Right cardiac atrium (tissue), 5 donors: ENCODE data around the gene GYS2. TPM values are rescaled to one million over a fixed set of nuclear protein-coding genes. Genes with fewer than 3 reads are reported as not detected.

Experiments
- ATAC-seq, 2 donors: fragments of 200-7000 bp; cut with Tn5 transposase; one replicate each; pipeline versions ENCODE4 v1.8.0 to v1.9.1; 2020; ENCODE audit warnings: moderate library complexity in 2 of 2, mild to moderate bottlenecking in 1 of 2
- DNase-seq, 3 donors: peaks; one replicate each; pipeline ENCODE4 v3.0.0-alpha.2; 2020
- H3K27ac ChIP-seq: one replicate; pipeline ENCODE4 v1.5.1; 2013; ENCODE audit warnings: mild to moderate bottlenecking, low read length, control low read depth, moderate library complexity
- H3K27me3 ChIP-seq: one replicate; pipeline ENCODE4 v1.6.1; 2013; ENCODE audit not compliant: control insufficient read depth, insufficient read depth
- H3K4me1 ChIP-seq: one replicate; pipeline ENCODE4 v1.6.1; 2013; ENCODE audit warnings: low read length; ENCODE audit not compliant: control insufficient read depth, insufficient read depth
- H3K4me3 ChIP-seq: one replicate; pipeline ENCODE4 v1.5.1; 2013; ENCODE audit warnings: low read length, control low read depth
- H3K9me3 ChIP-seq: one replicate; pipeline ENCODE4 v1.6.1; 2013; ENCODE audit warnings: low read length; ENCODE audit not compliant: control insufficient read depth
- WGBS: extraction: QIAGEN DNeasy Blood & Tissue Kit; methylation state at CpG from one replicate; pipeline ENCODE4 v1.1.7; 2013; 5-methylcytosine and 5-hydroxymethylcytosine counted together
- intact Hi-C, 4 donors: fragments of 100-400 bp; cut with DNase I; formaldehyde crosslinking; loops; one replicate each; pipeline versions ENCODE4 v1.11.0 to v1.14.0; 2022 to 2023
- polyA plus RNA-seq: library from polyadenylated mRNA; stranded (reverse); fragments of 200-250 nt; gene quantifications from one replicate; pipeline ENCODE4 v1.2.3, GENCODE V29; 2013
- total RNA-seq, 4 donors: library from RNA; stranded (reverse); fragmentation: NEBNext Ultra II Directional; extraction: Animal tissue kit (Norgen Biotek cat#: 25700); gene quantifications; one replicate each; pipeline ENCODE4 v1.2.1, GENCODE V29; 2021
- donor health status: healthy with polysubstance abuse.
- donor health status: DM: no; HTN: yes; CAD: no.
- donor health status: DM: no; HTN: no; CAD: no.
- donor health status: DM: no; HTN: yes; CAD: no; lungs with severe emphysema.
- donor health status: DM: yes; HTN: yes; CAD: no.

GYS2 gene
- total and polyA plus RNA-seq, 5 donors: 0.12 to 0.16 TPM; not detected in 3

DNA sequence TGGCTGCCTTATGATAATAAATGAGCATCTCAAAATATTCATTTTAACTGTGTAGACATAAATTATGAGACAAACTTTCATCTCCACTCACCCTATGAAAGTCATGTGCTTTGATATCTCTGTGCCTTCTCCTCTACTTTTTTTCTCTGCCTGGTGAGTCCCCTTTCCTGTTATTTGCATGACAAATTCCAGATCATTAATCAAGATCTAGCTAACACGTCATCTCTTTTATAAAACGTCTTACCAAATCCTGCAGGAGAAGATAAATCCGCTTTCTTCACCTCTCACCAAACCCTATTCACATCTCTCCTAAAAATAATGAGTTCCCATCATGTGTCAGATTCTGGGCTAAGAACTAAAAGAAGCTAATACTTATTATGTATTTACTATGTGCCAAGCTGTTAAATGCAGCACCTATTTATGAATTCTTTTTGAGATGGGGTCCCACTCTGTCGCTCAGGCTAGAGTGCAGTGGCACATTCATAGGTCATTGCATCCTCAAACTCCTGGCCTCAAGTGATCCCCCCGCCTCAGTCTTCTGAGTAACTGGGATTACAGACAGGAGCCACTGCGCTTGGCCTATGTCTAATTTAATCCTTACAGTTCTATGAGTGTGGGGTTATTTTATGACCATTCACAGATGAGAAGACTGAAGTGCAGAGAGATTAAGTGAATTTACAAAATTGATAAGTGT is 51.9 kb downstream of the GYS2 start:
- no peaks in the 10 kb centered on the region for H3K4me1 ChIP-seq
- ATAC-seq (no peak), DNase-seq (no peak)
- 67% methylated on average over 6 of the region's 6 CpGs for WGBS
- H3K27me3 ChIP-seq: no peaks in the 10 kb centered on the region
- H3K4me3 ChIP-seq: no peak overlapping the region
- no peak overlapping the region for H3K27ac ChIP-seq
- intact Hi-C loops: no loop called here
- H3K9me3 ChIP-seq: no peaks in the 10 kb centered on the region

DNA sequence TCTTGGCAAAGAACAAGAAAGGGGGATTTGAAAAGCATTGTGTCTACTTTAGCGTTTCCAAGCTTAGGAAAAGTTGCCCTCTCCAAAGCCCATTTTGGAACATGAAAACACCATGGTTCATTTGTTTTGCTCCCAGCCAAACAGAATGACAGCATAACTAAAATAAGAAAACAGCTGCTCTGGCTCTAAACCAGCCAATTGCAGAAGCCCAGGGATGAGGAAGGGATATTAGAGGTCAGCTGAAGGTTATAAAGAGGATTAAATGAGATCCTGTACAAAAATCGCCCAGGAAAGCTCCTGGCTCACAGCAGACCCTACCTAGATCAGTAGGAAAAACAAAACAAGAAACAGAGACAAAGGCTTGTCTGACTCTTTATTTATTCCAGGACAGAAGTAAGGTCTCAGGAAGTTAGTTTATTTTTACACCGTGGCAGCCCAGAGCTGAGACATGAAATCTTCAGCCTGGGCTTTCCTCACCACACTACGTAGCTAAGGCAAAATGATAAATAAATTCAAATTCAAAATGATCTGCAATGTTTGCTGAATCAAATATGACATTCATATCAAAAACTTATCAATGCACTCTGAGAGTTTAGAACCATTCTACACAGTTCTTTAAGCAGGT is 52.7 kb downstream of the GYS2 start:
- no peak overlapping the region for H3K4me3 ChIP-seq
- peak in 2 of 3 donors; percentile 26 to 30 for DNase-seq
- ATAC-seq: peak; percentile 52 to 69
- no peaks in the 10 kb centered on the region for H3K4me1 ChIP-seq
- intact Hi-C loops: no loop called here
- WGBS: 16% methylated on average over 4 of the region's 4 CpGs
- H3K27me3 ChIP-seq: no peaks in the 10 kb centered on the region
- no peaks in the 10 kb centered on the region for H3K9me3 ChIP-seq
- H3K27ac ChIP-seq: peak overlapping the region; percentile 52

DNA sequence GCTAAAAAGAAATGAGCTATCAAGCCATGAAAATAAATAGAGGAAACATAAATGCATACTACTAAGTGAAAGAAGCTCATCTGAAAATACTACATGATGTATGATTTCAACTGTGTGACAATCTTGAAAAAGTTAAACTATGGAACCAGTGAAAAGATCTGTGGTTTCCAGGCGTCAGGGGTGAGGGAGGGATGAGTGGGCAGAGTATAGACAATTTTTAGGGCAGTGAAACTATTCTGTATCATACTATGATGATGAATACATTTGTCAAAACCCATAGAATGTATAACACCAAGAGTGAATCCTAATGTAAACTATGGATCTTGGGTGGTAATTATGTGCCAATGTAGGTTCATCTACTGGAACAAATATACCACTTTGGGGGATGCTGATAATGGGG is 57.2 kb downstream of the GYS2 start:
- Histone ChIP-seq H3K9me3 (no peaks in the 10 kb centered on the region), H3K4me1 (no peaks in the 10 kb centered on the region), H3K27me3 (no peaks in the 10 kb centered on the region), H3K27ac (no peak overlapping the region), H3K4me3 (no peak overlapping the region)
- DNase-seq: no peak
- WGBS: 80% methylated on average over 1 of the region's 1 CpG
- no peak for ATAC-seq
- intact Hi-C loops: no loop called here

DNA sequence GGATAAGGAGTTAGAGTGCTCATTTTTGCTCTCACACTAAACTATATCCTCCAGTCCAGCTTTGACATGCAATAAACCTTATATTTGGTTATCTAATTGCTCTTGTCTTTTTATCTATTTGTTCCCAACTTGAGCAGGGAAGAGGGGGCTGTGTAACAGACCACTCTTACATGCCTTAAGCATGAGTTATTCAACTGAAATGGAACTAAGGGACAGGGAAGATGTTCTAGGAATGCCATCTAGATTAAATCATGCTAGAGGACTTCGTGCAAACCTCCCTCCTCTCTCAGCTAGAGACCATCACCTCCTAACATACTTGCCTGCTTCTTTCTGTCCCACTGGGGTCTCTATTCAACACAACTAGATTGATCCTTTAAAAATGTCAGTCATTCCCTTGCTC is 57.9 kb downstream of the GYS2 start:
- no peak overlapping the region for H3K27ac ChIP-seq
- H3K4me3 ChIP-seq: no peak overlapping the region
- DNase-seq (no peak), ATAC-seq (no peak)
- H3K9me3 ChIP-seq: no peaks in the 10 kb centered on the region
- WGBS: 2% methylated on average over 1 of the region's 1 CpG
- H3K4me1 ChIP-seq: no peaks in the 10 kb centered on the region
- intact Hi-C loops: no loop called here
- H3K27me3 ChIP-seq: no peaks in the 10 kb centered on the region

DNA sequence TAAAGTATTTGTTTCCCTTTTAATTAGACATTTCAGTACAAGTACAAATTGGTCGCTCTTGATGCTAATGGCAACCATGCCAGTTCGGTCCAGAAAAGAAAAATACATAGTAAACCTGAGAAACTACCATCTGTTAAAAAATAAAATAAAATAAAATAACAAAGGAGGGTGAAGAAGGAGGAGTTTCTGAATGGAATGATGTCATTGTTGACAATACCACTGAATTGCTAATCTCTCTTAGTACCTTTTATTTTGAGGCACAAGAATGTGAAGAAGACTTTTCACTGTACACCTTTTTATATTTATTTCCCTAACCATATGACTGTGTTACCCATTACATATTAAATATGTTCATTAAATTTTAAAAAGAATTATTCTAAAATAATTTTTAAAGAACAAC is 59.1 kb downstream of the GYS2 start:
- H3K9me3 ChIP-seq: no peaks in the 10 kb centered on the region
- H3K4me3 ChIP-seq: no peak overlapping the region
- no peak for ATAC-seq
- H3K4me1 ChIP-seq: no peaks in the 10 kb centered on the region
- intact Hi-C loops: no loop called here
- H3K27ac ChIP-seq: no peak overlapping the region
- 90% methylated on average over 2 of the region's 2 CpGs for WGBS
- no peaks in the 10 kb centered on the region for H3K27me3 ChIP-seq
- DNase-seq: no peak

DNA sequence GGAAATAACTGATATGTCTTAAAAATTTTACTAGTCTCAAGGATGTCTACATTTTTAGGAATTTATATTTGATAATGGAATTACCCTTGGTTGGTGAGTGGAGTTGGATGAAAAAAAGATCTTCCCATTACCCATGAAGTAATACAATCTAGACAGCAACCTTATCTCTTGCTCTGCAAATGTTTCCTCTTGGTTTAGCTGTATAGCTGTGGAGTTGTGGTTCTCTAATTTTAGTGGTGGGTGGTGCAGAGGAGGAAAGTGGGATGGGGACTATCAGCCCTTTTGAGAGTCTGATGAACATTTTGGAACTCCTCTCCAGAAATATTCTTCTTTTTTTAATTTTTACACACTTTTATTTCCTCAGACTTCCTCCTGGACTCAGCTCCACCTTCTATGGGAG is 61.5 kb downstream of the GYS2 start:
- H3K4me1 ChIP-seq: no peaks in the 10 kb centered on the region
- no peak overlapping the region for H3K4me3 ChIP-seq
- DNase-seq (no peak), ATAC-seq (no peak)
- H3K9me3 ChIP-seq: no peaks in the 10 kb centered on the region
- intact Hi-C loops: no loop called here
- H3K27ac ChIP-seq: no peak overlapping the region
- H3K27me3 ChIP-seq: no peaks in the 10 kb centered on the region

DNA sequence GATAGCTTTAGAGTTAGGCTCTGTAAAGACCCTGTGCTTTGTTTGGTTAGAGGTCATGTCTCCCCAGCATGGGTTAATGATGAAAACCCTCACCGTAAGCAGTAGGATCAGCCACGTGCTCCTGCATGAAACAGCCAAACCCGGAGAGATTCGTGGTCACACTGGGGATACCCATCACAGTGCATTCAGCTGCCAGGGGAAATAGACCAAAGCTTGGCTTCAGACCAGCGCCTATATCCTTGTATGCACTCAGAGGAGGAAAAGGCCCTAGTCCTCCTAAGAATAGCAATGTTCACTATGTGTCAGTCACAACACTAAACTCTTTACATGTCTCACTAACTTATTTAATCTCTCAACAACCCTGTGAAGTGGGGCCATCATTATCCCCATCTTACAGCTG is 62.2 kb downstream of the GYS2 start:
- H3K4me1 ChIP-seq: no peaks in the 10 kb centered on the region
- no peak overlapping the region for H3K4me3 ChIP-seq
- no peak overlapping the region for H3K27ac ChIP-seq
- no peaks in the 10 kb centered on the region for H3K9me3 ChIP-seq
- peak in 1 of 2 donors; percentile 43 for ATAC-seq
- no peaks in the 10 kb centered on the region for H3K27me3 ChIP-seq
- 37% methylated on average over 5 of the region's 5 CpGs for WGBS
- DNase-seq: no peak
- intact Hi-C loops: no loop called here

DNA sequence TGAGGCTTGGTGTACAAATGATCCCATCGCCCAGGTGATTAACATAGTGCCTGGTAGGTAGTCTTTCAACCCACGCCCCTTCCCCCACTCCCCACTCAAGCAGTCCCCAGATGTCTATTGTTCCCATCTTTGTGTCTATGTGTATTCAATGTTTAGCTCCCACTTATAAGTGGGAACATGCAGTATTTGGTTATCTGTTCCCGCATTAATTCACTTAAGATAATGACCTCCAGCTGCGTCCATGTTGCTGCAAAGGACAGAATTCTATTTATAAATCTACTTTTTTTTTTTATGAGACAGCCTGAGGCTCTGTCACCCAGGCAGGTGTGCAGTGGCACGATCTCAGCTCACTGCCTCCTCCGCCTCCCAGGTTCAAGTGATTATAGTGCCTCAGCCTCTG is 62.9 kb downstream of the GYS2 start:
- WGBS: 73% methylated on average over 6 of the region's 6 CpGs
- Histone ChIP-seq H3K27me3 (no peaks in the 10 kb centered on the region), H3K4me1 (no peaks in the 10 kb centered on the region), H3K4me3 (no peak overlapping the region), H3K9me3 (no peaks in the 10 kb centered on the region), H3K27ac (no peak overlapping the region)
- ATAC-seq (no peak), DNase-seq (no peak)
- intact Hi-C loops: no loop called here

DNA sequence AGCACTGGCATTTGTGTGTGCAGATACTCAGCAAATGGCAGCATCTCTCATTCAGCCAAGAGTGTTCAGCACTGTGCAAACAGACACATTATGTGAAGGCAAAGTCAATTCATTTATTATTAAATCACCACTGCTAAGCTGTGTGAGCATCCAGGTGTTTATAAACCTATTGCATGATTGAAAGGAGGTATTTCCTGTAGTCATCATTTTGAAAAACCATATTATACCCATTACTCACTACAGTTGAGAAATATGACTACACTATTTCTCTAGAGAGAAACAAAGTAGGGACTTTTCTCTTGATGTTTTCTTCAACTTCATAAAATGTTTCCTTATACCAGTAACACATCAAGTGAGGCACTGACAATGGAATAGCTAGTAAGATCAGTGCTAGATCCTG is 64.8 kb downstream of the GYS2 start:
- Histone ChIP-seq H3K4me1 (no peaks in the 10 kb centered on the region), H3K4me3 (no peak overlapping the region), H3K27me3 (no peaks in the 10 kb centered on the region), H3K9me3 (no peaks in the 10 kb centered on the region), H3K27ac (no peak overlapping the region)
- ATAC-seq: no peak
- DNase-seq: no peak
- intact Hi-C loops: no loop called here

DNA sequence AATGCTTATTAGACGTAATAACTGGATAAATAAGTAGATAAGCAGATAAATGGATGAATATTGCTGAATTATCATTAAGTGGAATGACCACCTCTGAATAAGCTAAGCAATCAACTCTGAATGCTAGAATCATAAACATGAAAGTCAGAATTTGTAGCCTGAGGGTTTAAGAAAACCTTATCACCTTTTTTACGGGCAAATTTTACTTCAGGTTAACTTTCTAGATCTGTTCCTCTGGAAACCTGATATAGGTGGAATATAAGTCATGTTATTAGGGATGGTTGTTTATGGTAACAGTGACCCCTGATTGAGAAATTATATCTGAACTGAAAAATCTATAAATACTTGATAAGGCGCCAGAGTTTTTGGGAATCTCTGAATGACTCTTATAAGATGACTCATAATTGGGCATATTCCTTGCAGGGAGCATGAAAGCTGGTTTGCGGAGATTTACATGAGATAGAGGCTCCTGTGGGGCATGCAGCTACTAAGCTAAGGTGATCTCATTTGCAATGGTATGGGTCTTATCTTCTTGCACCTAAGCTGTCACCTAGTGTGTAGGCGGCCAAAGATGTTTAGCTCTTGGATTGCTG is 66.5 kb downstream of the GYS2 start:
- H3K27me3 ChIP-seq: no peaks in the 10 kb centered on the region
- no peaks in the 10 kb centered on the region for H3K4me1 ChIP-seq
- no peak for DNase-seq
- H3K9me3 ChIP-seq: no peaks in the 10 kb centered on the region
- WGBS: 87% methylated on average over 5 of the region's 5 CpGs
- H3K27ac ChIP-seq: no peak overlapping the region
- no peak overlapping the region for H3K4me3 ChIP-seq
- no peak for ATAC-seq
- intact Hi-C loops: no loop called here

DNA sequence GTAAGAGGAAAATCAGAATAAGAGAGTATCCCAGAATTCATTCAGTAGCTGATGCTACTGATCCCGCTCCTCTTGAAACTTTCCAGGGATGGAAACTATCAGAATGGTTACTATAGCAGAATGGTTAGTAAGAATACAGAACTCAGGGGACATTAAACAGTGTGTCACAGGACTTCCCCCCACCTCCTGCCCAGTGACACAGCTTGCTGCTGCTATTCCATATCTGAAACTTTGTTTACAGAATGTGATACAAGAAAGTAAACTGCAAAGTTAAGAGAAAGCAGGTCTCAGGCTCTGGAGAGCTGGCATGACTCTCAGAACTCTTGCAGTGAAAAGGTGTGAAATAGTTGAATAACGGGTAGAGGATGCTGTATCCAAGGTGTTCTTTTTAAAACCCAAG is 75.2 kb downstream of the GYS2 start:
- H3K27me3 ChIP-seq: no peaks in the 10 kb centered on the region
- no peak for ATAC-seq
- intact Hi-C loops: no loop called here
- peak overlapping the region; percentile 64 for H3K27ac ChIP-seq
- H3K4me1 ChIP-seq: no peaks in the 10 kb centered on the region
- no peak overlapping the region for H3K4me3 ChIP-seq
- no peak for DNase-seq
- 68% methylated on average over 2 of the region's 2 CpGs for WGBS
- no peaks in the 10 kb centered on the region for H3K9me3 ChIP-seq
